IMR-90 (cell line): ENCODE measurements around the gene RGS4.

Experiments
- CTCF ChIP-seq: conservative IDR thresholded peaks from 2 replicates; pipeline ENCODE4 v1.5.1; 2012; ENCODE audit warnings: mild to moderate bottlenecking, low read depth, low read length, improper control_type of control experiment
- MAFK ChIP-seq: IDR thresholded peaks from 2 replicates; pipeline ENCODE4 v1.6.1; 2012; ENCODE audit warnings: low read depth, low read length, improper control_type of control experiment
- POLR2A ChIP-seq: IDR thresholded peaks from 2 replicates; pipeline ENCODE4 v1.6.1; 2012; ENCODE audit warnings: mild to moderate bottlenecking, low read depth, low read length
- RCOR1 ChIP-seq: IDR thresholded peaks from 2 replicates; pipeline ENCODE4 v1.6.1; 2012; ENCODE audit warnings: mild to moderate bottlenecking, low read length, improper control_type of control experiment; ENCODE audit not compliant: insufficient replicate concordance
- SMC3 ChIP-seq: fragments of 150-350 bp; IDR thresholded peaks from 2 replicates; pipeline ENCODE4 v1.6.1; 2016; ENCODE audit warnings: low read depth, mild to moderate bottlenecking, antibody characterized with exemption, low read length, moderate library complexity
- TF ChIP-seq, protein P1 (sequence below): fragments of 150-350 bp; IDR thresholded peaks from 2 replicates; pipeline ENCODE4 v1.6.1; 2017; ENCODE audit warnings: mild to moderate bottlenecking, antibody characterized with exemption, low read length, low read depth

DNA sequence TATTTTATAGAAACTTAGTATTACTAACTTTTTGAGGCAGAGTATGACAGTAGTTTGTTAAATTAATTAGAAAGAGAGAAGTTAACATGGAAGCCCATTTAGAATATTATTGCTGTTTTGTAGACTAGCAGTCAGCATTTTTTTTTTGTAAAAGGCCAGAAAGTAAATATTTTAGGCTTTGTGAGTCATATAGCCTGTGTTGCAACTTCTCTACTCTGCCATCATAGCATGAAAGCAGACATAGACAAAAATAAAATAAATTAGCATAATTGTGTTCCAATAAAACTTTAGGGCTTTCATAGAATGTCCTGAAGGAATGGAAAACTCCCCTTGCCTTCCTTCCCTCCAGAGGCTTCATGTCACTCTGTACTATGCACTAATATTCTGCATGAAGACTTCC lies 12.3 kb upstream of the RGS4 start:
- TF ChIP-seq CTCF, result no peak
- TF ChIP-seq POLR2A, result no peak
- TF ChIP-seq, protein P1, sequence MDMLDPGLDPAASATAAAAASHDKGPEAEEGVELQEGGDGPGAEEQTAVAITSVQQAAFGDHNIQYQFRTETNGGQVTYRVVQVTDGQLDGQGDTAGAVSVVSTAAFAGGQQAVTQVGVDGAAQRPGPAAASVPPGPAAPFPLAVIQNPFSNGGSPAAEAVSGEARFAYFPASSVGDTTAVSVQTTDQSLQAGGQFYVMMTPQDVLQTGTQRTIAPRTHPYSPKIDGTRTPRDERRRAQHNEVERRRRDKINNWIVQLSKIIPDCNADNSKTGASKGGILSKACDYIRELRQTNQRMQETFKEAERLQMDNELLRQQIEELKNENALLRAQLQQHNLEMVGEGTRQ, result no peak
- TF ChIP-seq MAFK, result peak; percentile 85
- TF ChIP-seq SMC3, result no peak
- no peak for TF ChIP-seq RCOR1
